DMS53 treated with DMSO at 0.1 percent for 48 hours (cell line): ENCODE data around the gene EHMT1.

Experiments used
- DNase-seq: peaks from one replicate; lab custom pipeline; 2025; ENCODE audit not compliant: unreplicated experiment; lab: John Stamatoyannopoulos, UW

The EHMT1 gene

DNA sequence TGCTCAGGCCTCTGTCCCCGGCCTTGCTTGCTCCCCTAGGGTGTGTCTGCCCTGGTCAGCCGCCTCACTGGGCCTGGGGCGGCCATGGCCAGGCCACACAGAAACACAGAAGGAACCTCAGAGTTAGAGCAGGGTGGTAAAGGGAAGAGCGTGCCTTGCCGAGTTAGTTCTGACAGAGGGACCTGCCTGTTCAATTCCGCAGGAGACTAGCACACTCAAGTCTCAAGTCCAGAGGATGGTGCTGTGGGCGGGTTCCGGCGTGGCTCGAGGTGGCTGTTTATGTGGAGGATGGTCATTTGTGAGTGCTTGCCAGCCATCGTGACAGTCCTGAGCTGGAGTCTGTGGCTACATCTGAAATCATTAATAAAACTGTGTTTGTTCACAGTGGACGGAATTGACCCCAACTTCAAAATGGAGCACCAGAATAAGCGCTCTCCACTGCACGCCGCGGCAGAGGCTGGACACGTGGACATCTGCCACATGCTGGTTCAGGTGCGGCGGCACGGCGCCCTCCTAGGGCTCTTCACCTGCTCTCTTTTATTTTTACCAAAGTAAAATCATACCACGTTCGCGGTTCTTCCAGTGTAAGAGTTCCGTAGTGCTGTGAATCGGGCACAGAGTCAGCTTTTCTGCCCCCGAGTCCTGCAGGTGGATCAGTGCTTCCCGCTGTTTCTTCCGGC is 163.2 kb downstream of the EHMT1 start:
- no peak for DNase-seq

DNA sequence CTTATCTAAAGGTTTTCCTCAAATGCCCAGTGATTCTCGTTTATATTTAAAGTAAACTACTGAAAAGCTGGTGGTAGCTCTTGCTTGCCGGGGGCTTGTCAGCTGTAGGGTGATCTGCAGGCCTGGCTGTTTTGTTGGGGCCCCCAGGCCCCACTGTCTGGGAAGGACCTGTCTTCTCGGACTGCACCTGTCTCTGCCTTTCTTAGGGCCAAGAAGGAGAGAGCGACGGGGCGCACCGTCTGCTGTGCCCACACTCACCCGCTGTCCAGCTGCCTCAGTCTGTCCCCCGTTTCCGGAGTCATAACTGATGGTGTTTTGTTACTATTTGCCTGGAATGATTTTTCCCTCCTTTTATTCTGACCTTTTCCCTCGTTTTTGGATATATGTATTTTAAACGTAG is 164.7 kb downstream of the EHMT1 start:
- DNase-seq: no peak

DNA sequence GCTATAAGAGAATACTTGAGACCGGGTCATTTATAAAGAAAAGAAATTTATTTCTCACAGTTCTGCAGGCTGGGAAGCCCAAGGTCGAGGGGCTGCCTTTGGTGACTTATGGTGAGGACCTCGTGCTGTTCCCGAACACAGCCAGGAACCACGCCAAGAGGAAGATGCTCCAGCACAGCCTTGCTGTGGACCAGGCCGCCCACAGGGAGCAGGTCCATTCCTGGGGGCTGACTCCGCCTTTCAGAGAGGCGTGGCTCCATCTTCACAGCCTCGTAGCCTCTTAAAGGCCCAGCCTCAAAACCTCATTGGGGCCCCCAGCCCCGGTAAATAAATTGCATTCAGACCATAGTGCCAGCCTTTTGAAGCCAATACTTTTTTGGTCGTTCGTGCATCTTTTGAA is 165.2 kb downstream of the EHMT1 start:
- DNase-seq: no peak

DNA sequence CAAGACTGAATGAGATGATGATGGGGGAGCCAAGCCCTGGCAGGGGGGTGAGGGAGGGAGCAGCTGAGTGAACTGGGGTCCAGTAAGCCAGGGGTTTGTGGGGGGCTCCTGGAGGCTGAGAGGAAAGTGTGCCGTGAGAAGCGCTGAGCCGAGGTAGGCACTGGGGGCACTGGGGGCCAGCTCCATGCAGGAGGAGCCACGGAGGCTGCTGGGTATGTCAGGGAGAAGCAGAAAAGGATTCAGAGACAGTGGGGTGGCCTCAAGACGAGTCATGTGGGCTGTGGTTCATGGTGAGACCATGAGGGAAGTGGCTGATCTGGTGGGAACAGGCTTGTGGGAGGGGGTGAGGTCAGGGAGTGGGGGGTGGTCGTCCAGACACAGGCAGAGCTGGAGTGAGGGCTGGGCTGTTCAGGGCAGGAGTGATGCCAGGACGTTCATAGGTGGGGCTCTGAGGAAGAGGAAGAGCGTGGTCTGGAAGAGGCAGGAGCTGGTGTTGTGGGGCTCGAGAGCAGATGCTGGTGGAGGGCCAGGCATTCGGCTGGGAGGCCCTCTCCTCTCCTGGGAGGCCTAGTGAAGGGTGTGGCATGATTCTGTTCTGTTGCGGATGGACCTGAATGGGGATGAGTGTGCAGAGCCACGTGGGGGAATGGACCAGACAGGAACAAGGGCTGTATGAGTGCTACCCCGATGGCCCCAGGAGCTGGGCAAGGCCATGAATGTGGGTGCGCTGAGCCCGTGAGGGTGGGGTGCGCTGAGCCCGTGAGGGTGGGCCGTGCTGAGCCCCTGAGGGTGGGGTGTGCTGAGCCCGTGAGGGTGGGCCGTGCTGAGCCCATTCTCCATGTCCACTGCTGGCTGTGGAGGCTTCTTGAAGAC is 166.1 kb downstream of the EHMT1 start:
- no peak for DNase-seq

DNA sequence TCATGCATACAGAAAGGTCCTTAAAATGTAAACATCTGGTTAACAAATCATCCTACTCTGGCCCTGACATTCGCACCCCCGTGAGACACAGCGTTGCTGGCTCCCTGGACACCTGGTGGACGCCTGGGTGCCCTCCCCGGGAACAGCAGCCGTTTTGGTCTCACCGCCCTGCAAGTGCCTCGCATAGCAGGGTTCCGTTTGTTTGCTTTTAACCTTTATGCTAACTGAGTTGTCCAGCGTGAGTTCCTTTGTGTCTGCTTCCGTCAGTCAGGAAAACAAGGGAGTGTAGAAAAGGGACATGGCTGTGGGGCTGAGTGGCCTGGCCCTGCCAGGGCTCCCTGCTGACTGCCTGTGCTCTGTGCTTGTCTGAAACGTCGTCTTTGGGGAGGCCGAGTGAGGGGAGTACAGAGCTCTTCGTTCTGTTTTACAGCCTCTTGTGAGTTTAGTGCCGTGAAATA is 166.9 kb downstream of the EHMT1 start:
- no peak for DNase-seq

DNA sequence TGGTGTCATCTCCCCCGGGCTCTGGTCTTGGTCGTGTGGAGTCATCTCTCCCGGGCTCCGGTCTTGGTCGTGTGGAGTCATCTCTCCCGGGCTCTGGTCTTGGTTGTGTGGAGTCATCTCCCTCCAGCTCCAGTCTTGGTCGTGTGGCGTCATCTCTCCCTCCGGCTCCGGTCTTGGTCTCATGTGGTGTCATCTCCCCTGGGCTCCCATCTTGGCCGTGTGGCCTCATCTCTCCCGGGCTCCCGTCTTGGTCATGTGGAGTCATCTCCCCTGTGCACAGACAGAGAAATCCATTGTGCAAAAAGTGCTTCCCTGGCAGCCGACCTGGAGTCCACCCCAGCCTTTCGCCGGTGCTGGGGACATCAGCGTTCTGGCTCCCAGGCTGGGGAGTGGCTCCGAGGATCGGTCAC is 167.7 kb downstream of the EHMT1 start:
- DNase-seq: no peak

DNA sequence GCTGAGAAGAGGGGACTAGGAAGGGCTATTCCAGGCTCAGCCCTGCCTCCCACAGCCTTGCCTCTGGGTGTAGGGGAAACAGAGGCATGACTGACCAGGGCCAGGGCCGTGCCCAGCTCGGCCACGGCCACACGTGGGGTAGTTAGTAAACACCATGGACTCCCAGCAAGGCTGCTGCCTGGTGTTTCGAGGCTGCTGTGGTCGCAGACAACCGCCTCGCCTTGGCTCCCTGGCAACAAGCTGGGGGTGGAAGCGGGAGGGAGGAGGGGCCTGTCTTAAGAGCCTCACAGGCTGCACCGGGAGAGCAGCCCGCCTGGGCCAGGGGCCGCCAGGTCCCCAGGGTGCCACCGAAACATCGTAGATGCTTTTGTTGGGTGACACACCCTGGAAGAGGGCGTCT is 168.6 kb downstream of the EHMT1 start:
- no peak for DNase-seq

DNA sequence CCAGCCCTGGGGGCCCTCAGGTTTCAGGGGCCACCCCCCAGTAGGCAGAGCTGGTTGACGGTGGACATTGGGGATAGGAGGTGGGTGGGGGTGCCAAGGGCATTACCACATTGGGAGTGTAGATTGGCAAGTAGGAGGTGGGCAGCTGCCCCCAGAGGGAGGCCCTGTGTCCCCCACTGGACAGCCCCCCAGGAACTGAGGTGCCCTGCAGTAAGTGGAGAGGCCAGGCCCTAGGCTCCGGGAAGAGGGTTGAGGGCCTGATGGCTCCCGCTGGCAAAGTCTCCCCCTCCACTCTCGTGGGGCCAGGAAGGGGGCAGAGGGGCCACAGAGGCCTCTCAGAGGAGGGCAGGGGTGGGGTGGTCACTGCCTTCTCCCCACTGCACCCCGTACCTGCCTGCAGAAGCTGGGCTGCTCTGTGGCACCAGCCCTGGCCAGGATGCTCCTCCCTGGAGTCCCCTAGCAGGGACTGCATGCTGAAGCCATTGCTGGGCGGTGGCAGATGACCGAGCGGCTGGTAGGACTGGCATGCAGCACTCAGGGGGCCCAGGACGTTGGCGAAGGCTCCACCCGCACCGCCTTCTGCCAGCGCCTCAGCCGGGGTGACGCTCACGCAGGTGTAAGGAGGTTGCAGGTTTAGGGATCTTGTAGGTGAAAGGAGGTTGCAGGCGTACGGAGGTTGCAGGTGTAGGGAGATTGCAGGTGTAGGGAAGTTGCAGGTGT is 169.1 kb downstream of the EHMT1 start:
- no peak for DNase-seq

DNA sequence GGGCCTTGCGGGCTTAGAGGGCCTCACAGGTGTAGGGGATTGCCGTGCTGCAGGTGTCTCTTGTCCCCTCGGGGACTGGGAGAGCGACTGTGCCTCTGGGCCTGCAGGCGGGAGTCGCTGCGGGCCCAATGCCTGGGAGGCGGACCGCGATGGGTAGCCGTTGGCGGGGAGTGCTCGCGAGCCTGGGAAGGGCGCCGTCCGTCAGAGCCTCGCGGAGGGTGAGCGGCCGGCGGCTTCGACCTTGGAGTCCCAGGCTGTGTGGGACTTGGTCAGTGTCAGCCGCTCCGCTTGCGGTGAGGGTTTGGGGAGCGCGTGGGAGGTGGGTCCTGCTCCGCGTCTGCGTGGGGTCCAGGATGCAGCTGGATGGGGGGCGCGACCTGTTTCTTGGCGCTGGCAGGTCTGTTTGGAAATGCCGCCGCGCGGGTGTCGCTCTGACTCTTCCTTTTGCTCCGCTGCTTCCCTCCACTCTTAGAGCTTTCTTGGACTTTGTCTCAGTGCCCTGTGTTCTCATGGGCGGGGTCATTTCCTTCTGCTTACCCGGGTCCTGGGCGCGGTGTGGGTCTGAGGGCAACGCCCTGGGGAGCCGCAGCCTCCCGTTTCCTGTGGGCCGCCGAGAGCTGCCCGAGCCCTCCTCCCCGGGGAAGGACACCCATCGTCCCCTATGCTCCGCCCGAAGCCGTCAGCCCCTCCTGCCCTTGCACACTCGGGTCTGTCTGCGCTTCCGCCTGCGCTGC is 169.9 kb downstream of the EHMT1 start:
- DNase-seq: no peak

DNA sequence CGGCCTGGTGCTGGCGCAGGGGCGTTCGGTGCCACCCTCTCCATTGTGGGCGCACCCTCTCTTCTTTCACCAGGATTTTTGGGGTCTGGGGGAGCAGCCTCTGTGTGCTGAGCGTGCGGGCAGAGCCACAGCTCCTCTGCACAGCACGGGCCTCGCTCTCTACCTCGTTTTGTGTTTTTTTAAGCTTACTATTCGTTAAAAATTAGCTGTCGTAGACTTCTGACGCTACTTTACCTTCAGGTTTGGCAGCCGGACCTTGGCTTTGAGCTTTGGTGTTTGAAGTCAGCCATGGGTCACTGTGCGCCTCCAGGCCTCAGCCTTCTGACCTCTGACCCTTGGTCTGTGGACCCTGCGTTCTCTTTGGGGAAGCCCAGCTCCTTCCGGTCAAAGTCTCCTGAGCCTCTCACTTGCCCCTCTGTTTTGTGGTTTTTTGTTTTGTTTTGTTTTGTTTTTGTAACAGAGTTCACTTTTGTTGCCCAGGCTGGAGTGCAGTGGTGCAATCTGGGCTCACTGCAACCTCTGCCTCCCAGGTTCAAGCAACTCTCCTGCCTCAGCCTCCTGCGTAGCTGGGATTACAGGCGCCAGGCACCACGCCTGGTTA is 170.6 kb downstream of the EHMT1 start:
- DNase-seq: no peak

DNA sequence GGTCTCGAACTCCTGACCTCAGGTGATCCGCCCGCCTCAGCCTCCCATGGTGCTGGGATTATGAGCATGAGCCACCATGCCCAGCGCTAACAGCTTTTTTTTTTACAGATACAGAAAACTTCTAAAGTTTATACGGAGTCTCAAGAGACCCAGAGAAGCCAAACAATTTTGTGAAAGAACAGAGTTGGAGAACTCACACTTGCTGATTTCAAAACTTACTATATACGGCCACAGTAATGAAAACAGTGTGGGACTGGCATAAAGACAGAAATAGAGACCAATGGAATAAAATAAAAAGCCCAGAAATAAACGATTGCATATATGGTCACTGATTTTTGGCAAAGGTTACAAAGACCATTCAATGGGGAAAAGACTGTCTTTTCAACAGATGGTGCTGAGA is 173.1 kb downstream of the EHMT1 start:
- no peak for DNase-seq

DNA sequence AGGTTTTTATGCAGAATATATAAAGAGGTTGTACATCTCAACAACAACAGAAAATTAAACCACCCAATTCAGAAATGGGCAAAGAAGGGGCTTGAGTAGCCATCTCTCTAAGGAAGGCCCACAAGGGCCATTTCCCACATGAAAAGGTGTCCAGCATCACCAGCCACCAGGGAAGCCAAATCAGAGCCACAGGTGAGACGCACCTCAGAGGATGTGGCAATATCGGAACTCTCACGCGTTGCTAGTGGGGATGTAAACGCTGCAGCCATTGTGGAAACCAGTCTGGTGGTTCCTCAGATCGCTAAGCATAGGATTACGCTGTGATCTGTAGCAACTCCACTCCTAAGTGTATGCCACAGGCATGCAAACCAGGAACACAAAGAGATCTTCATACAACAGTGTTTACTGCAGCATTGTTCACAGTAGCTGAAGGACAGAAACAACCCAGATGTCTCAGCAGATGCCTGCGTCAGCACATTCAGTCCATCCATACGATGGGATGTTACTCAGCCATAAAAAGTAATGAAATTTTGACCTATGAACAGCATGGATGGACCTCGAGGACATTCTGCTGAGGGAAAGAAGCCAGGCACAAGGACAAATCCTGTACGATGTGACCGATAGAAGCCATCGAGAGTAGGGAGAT is 174.5 kb downstream of the EHMT1 start:
- DNase-seq: no peak

DNA sequence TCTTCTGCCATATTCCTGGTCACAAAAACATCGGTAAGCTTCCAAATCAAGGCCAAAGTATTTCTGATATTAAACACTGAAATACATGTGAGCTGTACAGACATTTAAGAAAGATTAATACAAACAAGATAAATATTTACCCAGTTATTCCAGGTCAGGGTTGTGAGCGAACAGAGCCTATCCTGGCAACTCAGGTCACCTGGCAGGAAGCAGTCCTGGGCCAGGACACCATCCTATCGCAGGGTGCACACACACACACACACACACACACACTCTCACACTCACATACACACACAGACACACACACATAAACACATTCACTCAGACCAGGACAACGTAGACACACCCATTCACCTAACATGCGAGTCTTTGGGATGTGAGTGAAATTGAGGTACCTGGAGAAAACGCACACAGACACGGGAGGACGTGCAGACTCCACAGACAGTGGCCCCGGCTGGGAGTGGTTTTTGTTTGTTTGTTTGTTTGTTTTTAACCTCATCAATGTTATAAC is 176.4 kb downstream of the EHMT1 start:
- no peak for DNase-seq

DNA sequence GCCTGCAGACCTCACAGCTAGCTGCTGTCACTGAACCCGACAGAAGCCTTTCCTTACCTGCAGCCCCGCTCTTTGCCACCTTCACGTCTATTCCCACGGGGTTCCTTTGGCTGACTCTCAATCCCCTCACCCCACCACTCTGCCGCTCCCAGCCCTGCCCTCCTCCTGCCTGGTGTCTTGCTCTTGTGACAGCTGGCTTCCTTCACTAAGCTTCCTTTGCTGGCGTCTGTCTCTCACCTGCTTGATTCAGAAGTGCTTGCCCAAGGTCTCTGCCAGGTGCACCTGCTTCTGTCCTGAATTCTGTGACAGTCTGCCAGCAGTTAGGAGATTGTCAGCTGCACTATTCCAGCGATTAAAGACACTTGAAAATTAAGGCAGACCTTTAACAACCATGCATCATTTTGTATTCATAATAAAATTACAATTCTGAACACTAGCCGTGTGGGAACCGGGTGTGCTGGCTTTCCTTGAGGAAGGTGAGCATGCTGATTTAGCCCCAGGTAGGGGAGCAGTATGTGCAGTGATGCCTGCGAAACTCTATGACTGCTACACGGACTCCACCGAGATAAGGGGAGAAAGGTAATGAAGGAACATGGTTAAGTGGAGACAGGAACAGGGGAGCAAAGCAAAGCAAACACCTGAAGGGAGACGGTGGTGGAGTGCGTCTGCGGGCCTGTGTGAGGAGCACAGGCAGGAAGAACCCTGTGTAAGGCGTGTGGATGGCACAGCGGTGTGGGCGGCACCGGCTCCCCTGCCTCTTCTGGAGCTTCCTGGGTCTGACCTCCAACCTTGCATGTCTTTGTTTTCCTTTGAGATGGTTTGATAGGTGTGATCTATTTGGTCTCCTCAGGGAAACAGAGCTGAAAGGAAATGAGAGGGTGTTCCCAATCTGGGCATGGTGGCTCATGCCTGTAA is 178.7 kb downstream of the EHMT1 start:
- peak; percentile 37 for DNase-seq

DNA sequence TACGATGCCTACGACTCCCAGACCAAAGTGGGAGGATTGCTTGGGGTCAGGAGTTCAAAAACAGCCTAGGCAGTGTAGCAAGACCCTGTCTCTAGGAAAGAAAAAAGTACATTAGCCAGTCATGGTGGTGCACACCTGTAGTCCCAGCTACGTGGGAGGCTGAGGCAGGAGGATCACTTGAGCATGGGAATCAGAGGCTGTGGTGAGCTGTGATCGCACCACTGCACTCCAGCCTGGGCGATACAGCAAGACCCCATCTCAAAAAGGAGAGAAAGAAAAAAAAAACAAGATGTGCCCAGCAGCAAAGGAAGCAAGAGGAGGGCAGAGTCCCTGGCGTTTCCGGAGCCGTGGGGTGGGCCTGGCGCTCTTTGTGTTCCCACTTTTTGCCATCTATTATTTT is 179.3 kb downstream of the EHMT1 start:
- DNase-seq: no peak

DNA sequence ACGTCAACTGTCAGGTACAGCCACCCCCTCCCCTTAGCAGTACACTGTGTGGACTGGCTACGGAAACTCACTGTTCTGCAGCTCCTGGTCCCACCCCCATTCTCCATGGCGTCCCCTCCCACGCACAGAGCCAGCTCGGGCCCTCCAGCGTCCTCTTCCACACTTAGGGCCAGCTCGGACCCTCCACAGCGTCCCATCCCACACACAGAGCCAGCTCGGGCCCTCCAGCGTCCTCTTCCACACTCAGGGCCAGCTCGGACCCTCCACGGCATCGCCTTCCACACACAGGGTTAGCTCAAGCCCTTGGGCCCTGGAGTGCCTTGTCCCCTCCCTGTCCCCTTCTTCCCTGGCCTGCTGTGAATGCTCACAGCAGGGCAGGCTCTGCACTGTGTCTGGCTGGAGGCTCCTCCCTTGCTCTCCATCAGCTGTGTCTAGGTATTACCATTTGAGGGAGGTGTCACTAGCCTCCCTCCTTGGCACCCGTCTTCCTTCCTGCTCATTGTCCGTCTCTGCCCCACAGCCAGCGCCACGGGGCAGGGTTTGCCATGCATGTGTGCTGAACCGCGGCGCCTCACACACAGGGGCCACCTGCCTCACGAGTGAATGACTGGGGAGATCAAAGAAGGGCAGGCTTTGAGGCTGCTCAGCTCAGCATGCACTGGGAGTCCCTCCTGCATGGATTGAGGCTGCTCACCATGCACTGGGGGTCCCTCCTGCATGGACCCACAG is 180.3 kb downstream of the EHMT1 start:
- DNase-seq: no peak

DNA sequence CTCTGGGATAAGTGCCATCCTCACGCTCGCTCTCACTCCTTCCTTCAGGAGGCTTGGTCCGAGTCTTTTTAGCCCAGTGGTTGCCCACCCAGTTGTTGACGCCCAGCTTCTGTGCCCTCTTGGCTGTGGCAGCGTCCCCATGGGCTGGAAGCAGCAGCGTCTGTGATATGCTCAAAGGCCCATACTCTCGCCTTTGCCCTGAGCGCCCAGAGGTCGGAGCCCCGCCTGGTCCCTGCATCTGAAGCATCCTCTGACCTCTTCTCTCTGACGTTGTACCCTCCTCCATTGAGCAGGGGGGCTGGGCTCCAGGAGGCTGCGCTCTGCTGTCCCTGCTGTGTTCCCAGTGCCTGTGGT is 180.8 kb downstream of the EHMT1 start:
- DNase-seq: no peak
